Stimulated activated CD4-positive, alpha-beta T cell treated with anti-CD3 and anti-CD28 coated beads, Interleukin-12 subunit alpha, Interleukin-12 subunit beta, amount 100 ng/mL, for 48 hours (primary cell): ENCODE measurements around the gene PLXNA3.
A peak's percentile ranks its signal among the peaks of the same experiment; 100 is the strongest.
"Not testable (repeated sequence)": the region's sequence is repeated elsewhere in the genome, so short reads cannot be mapped to it uniquely, and the experiment has no call there.

Experiments used
- DNase-seq, 3 donors: peaks; one replicate each; pipeline ENCODE4 v3.0.0-alpha.2; 2020; ENCODE audit warnings: low read depth in 2 of 3, low spot score in 1 of 3

PLXNA3 gene

DNA sequence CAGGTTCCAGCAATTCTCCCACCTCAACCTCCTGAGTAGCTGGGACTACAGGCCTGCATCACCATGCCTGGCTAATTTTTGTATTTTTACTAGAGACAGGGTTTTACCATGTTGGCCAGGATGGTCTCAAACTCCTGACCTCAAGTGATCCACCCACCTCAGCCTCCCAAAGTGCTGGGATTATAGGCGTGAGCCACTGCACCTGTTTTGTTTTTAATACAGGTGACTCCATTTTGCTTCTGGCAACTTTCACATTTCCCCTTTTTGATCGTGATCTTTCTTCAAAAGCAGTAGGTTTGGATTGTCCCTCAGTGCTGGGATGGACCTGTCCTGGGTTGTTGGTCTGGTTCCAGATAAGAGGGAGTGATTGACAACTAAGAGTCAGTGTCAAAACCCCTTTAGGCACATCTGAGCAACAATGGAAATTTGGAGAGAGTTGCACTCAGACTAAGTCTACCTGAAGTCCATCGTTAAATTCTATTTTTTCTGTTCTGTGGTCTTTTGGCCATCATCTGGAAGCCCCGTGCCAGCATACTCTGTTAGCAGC lies 38.6 kb downstream of the PLXNA3 start:
- not testable (repeated sequence) for DNase-seq

GRCh38 chrX:154501423-154501822 lies 43.3 kb downstream of the PLXNA3 start:
- DNase-seq = not testable (repeated sequence)

DNA sequence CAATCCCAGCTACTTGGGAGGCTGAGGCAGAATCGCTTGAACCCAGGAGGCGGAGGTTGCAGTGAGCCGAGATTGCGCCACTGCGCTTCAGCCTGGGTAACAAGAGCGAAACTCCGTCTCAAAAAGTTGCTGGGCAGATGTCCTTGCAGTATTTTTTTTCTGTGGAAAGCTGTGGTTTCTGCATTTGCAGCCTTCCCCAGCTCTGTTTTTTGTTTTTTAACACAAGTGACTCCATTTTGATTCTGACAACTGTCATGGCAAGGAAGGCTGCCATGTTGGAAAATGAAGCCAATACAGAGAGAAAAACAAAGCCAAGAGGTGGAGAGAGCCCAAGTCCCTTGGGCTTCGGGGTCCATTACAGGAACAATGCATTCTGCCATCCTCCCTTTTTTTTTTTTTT lies 44.0 kb downstream of the PLXNA3 start:
- DNase-seq = no peak

- no peak for DNase-seq
Measured at GRCh38 chrX:154502989-154503388, 44.9 kb downstream of the PLXNA3 start.

GRCh38 chrX:154505734-154506133 lies 47.7 kb downstream of the PLXNA3 start:
- no peak for DNase-seq

- DNase-seq = no peak
Measured at GRCh38 chrX:154506483-154507332, 48.6 kb downstream of the PLXNA3 start.

DNA sequence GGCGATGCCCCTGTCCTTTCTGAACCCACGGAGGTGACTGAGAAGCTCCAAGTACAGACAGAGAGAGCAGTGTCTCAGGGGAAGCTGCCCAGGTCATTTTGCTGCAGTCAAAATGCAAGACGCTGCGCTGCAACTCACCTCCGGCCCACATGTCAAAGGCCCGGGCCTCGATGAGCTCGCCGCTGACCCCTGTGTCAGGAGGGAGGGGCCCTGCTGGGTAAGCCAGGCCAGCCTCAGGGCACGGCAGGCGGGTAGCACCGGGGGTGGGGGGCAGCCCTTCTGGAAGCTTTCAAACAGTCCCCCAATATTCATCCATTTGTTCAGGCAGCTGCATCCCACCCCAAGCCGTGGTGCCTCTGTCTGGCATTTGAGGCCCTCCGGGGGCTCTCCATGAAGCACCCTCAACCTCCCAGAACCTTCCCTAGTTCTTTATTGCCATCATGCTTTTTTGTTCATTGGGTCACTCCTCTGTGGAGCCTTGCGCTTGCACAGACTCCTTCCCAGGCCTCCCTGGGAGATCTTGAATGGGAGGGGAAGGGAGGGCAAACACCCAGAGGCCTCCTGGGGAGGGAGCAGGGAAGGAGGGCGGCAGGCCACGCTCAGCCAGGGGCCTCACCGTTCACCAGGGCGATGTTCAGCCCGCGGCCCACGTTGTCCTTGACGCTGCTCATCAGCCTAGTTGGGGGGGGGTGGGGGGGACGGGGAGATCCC lies 49.7 kb downstream of the PLXNA3 start:
- no peak for DNase-seq

DNA sequence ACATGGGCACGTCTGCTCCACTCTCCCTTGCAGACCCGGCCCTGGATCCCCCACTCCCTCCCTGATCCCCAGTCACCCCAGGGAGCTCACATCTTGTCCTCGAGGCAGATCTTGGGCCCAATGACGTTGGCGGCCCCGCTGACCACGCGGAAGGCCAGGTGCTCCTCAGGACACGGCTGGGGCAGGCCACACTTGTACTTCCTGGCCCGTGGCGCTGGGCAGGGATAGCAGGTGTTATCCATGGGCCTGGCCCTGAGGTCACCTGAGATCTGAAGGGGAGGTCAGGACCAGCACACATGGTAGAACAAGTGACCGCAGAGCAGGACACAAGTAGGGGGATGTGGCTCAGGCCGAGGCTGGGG lies 50.3 kb downstream of the PLXNA3 start:
- DNase-seq = no peak

- DNase-seq = no peak
Measured at GRCh38 chrX:154509455-154509854, 51.4 kb downstream of the PLXNA3 start.

GRCh38 chrX:154511761-154512160 lies 53.7 kb downstream of the PLXNA3 start:
- DNase-seq = no peak

DNA sequence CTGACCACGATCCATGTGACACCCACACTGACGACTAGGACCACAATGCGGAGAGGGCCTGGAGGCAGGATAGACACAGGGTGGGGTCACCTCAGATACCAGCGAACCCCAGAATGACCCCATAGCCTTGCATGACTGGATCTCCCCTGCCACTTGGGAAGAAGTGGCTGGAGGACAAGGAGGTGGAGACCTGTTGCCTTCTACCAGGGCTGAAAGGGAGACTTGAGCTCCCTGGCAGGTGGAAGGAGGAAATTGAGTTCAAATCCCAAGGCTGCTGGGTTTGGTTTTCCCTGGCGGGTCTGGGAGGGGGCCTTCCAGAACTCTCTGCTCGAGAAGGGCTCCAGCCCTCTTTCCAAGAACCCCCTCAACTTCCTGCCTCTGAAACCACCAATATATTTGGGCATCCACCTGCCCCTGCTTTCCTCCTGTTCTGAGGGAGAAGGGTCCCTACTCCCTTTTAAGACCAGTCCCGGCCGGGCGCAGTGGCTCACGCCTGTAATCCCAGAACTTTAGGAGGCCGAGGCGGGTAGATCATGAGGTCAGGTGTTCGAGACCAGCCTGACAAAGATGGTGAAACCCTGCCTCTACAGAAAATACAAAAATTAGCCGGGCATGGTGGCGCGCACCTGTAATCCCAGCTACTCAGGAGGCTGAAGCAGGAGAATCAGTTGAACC lies 54.9 kb downstream of the PLXNA3 start:
- no peak for DNase-seq

- no peak for DNase-seq
Measured at GRCh38 chrX:154513716-154514115, 55.6 kb downstream of the PLXNA3 start.

DNA sequence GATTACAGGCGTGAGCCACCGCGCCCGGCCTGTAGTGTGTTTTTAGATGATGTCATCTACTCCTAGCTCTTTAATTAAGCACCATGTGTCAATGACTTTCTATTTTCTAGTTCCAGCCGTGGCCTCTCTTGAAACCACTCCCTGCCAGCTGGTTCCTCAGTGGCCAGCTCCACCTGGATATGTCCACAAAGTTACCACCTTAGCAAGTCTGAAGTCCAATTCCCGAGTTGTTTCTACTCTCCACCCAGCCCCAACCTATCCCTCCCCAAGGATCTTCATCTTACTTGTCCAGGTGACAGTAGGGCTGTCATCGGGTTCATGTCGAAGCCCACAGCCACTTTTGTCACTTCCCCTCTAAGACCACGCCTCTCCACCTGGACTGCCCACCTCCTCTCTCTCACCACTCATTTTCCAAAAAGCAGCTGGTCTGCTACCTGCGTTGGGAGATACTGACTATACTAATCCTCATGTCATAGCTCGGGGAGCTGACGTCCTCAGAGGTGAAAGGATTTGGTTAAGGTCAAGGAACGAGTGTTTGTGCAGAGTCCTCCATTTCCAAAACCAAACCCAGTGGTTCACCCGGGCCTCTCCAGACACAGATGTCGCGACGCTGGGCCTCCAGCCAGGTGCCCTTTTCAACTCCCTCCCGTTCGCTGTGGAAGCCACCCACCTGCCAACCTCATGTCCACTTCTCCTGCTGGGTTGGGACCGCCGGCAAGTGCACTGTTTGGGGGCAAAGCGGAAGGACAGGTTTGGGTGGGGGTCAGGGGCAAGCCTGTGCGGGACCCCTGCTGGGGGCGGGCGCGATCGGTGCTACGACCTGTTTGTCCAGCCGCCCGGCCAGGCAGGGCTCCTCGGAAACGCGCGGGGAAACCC lies 57.2 kb downstream of the PLXNA3 start:
- DNase-seq = no peak

GRCh38 chrX:154515966-154516655 lies 58.0 kb downstream of the PLXNA3 start, which contains the start of gene FAM3A:
Gene FAM3A (minus strand): TSS chrX:154516232. CDS start chrX:154515772, 460 bp downstream.
- peak; percentile 83 to 90 (median 88) for DNase-seq

GRCh38 chrX:154516656-154517100 lies 58.6 kb downstream of the PLXNA3 start:
- DNase-seq = no peak

- no peak for DNase-seq
Measured at GRCh38 chrX:154517101-154517781, 59.2 kb downstream of the PLXNA3 start.

DNA sequence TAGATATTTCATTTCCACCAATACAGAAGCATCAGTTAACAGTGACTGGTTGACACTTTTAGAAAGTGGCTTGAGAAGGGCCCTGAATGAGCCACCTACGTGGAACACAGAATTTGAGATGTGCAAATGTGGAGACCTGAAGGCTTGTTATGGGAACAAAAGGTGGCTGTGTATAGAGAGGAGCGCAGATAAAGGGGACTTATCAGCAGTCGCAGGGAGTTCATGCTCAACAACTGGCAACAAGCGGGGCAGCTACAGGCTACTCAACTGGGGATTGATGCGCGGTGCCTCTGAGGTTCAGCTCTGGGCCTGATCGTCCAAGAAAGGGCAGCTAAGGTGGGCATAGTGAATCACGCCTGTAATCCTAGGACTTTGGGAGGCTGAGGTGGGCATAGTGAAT lies 61.3 kb downstream of the PLXNA3 start:
- DNase-seq = no peak

DNA sequence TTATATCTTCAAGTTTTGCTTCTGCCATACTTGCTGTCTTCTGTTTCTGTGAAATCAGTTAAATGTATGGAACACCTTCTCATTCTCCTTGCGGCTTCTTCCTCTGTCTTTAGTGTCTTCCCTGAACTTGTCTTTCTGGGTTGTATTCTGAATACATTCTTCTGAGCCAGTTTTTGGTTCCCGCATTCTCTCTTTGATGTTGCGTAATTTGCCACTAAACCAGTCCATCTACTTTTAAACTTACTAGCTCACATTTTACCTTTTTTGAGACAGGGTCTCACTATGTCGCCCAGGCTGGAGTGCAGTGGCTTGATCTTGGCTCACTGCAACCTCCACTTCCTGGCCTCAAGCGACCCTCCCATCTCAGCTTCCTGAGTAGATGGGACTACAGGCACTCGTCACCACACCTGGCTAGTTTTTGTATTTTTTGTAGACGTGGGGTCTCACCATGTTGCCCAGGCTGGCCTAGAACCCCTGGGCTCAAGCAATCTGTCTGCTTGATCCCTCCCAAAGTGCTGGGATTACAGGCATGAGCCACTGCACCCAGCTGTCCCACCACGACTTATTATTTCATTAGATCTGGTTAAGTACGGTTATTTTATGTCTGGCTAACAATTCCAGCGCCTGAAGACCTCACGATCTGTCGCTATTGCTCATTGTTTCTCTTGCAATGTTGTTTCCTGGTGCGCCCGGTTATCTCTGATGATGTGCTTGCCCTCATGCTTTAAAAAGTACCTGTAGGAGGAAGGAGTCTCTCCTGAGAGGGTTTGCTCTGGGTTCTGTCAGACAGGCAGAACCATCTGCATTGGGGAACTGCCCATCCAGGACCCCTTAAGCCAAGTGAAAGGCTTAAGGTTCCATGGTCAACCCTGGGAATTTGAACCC lies 67.8 kb downstream of the PLXNA3 start:
- DNase-seq = no peak
